IPS-NIHi11 (cell line): ENCODE results near the gene NEGR1.
"Not testable (repeated sequence)": the region's sequence is repeated elsewhere in the genome, so short reads cannot be mapped to it uniquely, and the experiment has no call there.

ENCODE experiments used
- DNase-seq: peaks from one replicate; pipeline ENCODE4 v3.0.0; 2012; ENCODE audit warnings: mixed read lengths, low spot score

NEGR1 gene

GRCh38 chr1:71944006-71944405 lies 338.3 kb downstream of the NEGR1 start:
- no peak for DNase-seq

- no peak for DNase-seq
Measured at GRCh38 chr1:71940261-71940660, 342.1 kb downstream of the NEGR1 start.

- DNase-seq: no peak
Measured at GRCh38 chr1:71930511-71930910, 351.8 kb downstream of the NEGR1 start.

- DNase-seq: no peak
Measured at GRCh38 chr1:71921935-71922559, 360.3 kb downstream of the NEGR1 start.

- DNase-seq: no peak
Measured at GRCh38 chr1:71921204-71921603, 361.1 kb downstream of the NEGR1 start.

GRCh38 chr1:71920556-71920955 lies 361.8 kb downstream of the NEGR1 start:
- no peak for DNase-seq

GRCh38 chr1:71919811-71920509 lies 362.4 kb downstream of the NEGR1 start:
- DNase-seq: peak; percentile 16

- no peak for DNase-seq
Measured at GRCh38 chr1:71918630-71919029, 363.7 kb downstream of the NEGR1 start.

- no peak for DNase-seq
Measured at GRCh38 chr1:71916894-71917293, 365.4 kb downstream of the NEGR1 start.

GRCh38 chr1:71914626-71915025 lies 367.7 kb downstream of the NEGR1 start:
- no peak for DNase-seq

- no peak for DNase-seq
Measured at GRCh38 chr1:71908871-71909390, 373.4 kb downstream of the NEGR1 start.

GRCh38 chr1:71908303-71908702 lies 374.0 kb downstream of the NEGR1 start:
- no peak for DNase-seq

GRCh38 chr1:71899881-71900280 lies 382.5 kb downstream of the NEGR1 start:
- no peak for DNase-seq

GRCh38 chr1:71888166-71888565 lies 394.2 kb downstream of the NEGR1 start:
- not testable (repeated sequence) for DNase-seq

- no peak for DNase-seq
Measured at GRCh38 chr1:71885171-71885570, 397.2 kb downstream of the NEGR1 start.

GRCh38 chr1:71882637-71883036 lies 399.7 kb downstream of the NEGR1 start:
- DNase-seq: no peak

GRCh38 chr1:71882226-71882625 lies 400.1 kb downstream of the NEGR1 start:
- DNase-seq: no peak

GRCh38 chr1:71881611-71882010 lies 400.7 kb downstream of the NEGR1 start:
- no peak for DNase-seq

GRCh38 chr1:71869326-71869725 lies 413.0 kb downstream of the NEGR1 start:
- no peak for DNase-seq

GRCh38 chr1:71862756-71863155 lies 419.6 kb downstream of the NEGR1 start:
- no peak for DNase-seq

GRCh38 chr1:71861022-71861421 lies 421.3 kb downstream of the NEGR1 start:
- DNase-seq: no peak

- no peak for DNase-seq
Measured at GRCh38 chr1:71859806-71860205, 422.5 kb downstream of the NEGR1 start.

GRCh38 chr1:71857862-71858261 lies 424.5 kb downstream of the NEGR1 start:
- DNase-seq: no peak

GRCh38 chr1:71853360-71853759 lies 429.0 kb downstream of the NEGR1 start:
- no peak for DNase-seq
